ENCODE measurements around the gene LRPAP1. TPM values are rescaled to one million over a fixed set of nuclear protein-coding genes. Genes with fewer than 3 reads are reported as not detected.

Gene LRPAP1
- total and polyA plus RNA-seq, 9 donors = 74.3 to 179 (median 135) TPM

DNA sequence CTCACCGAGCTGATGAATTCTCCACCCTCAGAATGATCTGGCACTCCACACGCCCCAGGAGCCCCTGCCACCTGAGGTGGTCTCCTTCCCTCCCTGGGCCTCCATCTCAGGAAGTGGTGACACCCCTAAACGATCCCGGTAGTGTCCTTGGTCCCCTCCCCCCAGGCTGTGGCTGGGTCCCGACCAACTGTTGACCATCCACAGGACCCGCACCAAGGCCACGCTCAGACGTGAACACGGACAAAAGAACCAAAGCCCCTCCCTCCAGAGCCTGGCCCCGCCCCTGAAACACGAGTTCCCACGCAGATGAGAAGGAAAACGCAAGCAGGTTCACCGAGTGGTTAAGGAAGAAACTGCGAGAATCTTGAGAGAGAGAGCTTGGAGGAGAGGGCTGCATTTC is 16.6 kb downstream of the LRPAP1 start:
- Histone ChIP-seq H3K4me1 (ENCODE audit: insufficient read depth) (no peaks in the 10 kb centered on the region), H3K9me3 (no peaks in the 10 kb centered on the region), H3K4me3 (no peak overlapping the region), H3K36me3 (no peaks in the 10 kb centered on the region), H3K27me3 (no peaks in the 10 kb centered on the region), H3K27ac (no peak overlapping the region)
- TF ChIP-seq POLR2A (IDR thresholded peaks at IDR 0.05) (no peak), EP300 (IDR thresholded peaks at IDR 0.05) (no peak)
- TF ChIP-seq, protein P1, sequence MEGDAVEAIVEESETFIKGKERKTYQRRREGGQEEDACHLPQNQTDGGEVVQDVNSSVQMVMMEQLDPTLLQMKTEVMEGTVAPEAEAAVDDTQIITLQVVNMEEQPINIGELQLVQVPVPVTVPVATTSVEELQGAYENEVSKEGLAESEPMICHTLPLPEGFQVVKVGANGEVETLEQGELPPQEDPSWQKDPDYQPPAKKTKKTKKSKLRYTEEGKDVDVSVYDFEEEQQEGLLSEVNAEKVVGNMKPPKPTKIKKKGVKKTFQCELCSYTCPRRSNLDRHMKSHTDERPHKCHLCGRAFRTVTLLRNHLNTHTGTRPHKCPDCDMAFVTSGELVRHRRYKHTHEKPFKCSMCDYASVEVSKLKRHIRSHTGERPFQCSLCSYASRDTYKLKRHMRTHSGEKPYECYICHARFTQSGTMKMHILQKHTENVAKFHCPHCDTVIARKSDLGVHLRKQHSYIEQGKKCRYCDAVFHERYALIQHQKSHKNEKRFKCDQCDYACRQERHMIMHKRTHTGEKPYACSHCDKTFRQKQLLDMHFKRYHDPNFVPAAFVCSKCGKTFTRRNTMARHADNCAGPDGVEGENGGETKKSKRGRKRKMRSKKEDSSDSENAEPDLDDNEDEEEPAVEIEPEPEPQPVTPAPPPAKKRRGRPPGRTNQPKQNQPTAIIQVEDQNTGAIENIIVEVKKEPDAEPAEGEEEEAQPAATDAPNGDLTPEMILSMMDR (IDR thresholded peaks at IDR 0.05) = no peak
- WGBS, 3 donors = 69 to 75% (median 71%) methylated on average over 15 of the region's 15 CpGs
- no peak for DNase-seq
- intact Hi-C loops (cut with DNase I) = no loop called here

DNA sequence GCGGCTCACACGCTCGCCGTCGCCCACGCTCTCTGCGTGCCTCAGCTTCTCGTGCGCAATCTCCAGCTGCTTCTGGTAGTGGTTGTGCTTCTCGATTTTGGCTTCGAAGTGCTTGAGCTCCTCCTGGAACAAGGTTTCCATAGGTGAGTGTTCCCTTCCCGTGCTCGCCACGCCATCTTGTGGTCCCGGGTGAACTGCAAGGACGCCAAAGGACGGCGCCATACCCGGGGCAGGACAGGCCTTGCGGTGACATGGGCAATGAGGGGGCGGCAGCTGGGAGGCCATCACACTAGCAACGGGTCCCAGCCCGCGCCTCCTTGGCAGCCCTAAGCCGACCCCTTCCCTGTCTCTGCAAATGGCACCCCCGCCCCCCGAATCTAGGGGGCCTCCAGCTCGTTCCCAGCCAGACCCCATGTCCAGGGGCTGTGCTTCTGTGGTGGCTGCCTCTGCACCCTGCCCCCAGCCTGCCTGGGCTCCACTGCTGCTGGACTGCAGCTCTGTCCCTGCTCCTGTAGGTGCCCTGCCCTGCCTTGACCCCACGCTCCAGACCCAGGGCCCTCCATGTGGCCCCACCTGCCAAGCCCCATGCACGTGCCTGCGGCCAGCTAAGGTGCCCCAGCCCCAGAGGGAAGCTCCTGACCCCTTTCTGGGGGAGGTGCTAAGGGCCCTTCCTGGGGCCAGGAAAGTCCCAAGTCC is 17.3 kb downstream of the LRPAP1 start:
- Histone ChIP-seq H3K27me3 (no peaks in the 10 kb centered on the region), H3K4me3 (no peak overlapping the region), H3K36me3 (no peaks in the 10 kb centered on the region), H3K4me1 (ENCODE audit: insufficient read depth) (no peaks in the 10 kb centered on the region), H3K9me3 (no peaks in the 10 kb centered on the region), H3K27ac (no peak overlapping the region)
- DNase-seq = no peak
- intact Hi-C loops (cut with DNase I) = no loop called here
- TF ChIP-seq, protein P1 (IDR thresholded peaks at IDR 0.05) = no peak
- no peak for TF ChIP-seq POLR2A (IDR thresholded peaks at IDR 0.05)
- no peak for TF ChIP-seq EP300 (IDR thresholded peaks at IDR 0.05)
- 82 to 87% (median 83%) methylated on average over 31 of the region's 31 CpGs for WGBS, 3 donors

DNA sequence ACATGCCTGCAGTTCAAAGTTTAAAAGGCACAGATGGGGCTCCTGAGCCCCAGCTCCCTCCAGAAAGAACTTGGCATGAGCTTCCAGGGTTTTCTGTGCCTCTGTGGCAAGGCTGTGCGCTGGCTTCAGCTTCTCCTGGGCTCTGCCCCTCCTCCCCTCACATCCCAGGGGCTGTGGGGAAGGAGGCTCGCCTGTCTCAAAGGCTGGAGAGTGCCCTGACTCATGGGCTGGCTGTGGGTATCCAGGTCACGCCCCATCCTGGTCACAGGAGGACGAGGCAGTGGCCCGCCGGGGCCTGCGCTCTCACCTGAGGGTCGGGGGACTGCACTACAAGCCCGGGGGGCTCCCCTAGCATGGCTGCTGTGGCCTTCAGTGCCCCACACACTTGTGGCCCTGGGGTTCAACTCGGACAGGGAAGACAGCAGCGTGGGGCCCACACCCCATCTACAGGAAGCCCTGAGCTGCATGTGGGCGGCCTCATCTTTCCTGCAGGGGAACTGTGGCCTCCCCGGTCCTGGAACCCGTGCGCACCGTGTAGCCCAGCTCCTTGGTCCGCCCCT is 17.9 kb downstream of the LRPAP1 start:
- Histone ChIP-seq H3K9me3 (no peaks in the 10 kb centered on the region), H3K27me3 (no peaks in the 10 kb centered on the region), H3K27ac (no peak overlapping the region), H3K4me3 (no peak overlapping the region), H3K36me3 (no peaks in the 10 kb centered on the region), H3K4me1 (ENCODE audit: insufficient read depth) (no peaks in the 10 kb centered on the region)
- intact Hi-C loops (cut with DNase I) = no loop called here
- 85 to 89% (median 88%) methylated on average over 16 to 17 of the region's 17 CpGs for WGBS, 3 donors
- TF ChIP-seq POLR2A (IDR thresholded peaks at IDR 0.05) (no peak), EP300 (IDR thresholded peaks at IDR 0.05) (no peak)
- TF ChIP-seq, protein P1 (IDR thresholded peaks at IDR 0.05) = no peak
- no peak for DNase-seq

DNA sequence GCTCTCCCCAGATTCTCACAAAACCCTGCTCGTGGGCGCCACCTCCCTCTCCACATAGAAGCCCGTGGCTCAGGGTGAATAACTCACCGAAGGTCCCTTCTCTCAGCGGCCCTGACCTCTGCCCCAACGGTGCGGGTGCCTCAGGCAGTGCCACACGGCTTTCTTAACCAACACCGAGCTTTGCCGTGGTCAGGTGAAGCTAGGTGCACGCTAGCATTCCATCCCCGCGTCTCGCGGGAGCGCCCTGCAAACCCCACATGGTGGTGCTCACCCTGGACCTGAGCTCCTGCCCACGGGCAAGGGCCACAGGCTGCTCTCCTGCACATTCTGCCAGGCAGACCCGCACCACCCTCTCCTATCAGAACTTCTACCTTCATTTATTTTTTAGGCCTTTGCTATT is 18.4 kb downstream of the LRPAP1 start:
- 88 to 89% (median 89%) methylated on average over 18 of the region's 18 CpGs for WGBS, 3 donors
- H3K36me3 ChIP-seq = no peaks in the 10 kb centered on the region
- no peak overlapping the region for H3K4me3 ChIP-seq
- H3K27me3 ChIP-seq = no peaks in the 10 kb centered on the region
- no peaks in the 10 kb centered on the region for H3K4me1 ChIP-seq (ENCODE audit: insufficient read depth)
- DNase-seq = no peak
- intact Hi-C loops (cut with DNase I) = no loop called here
- no peaks in the 10 kb centered on the region for H3K9me3 ChIP-seq
- TF ChIP-seq POLR2A (IDR thresholded peaks at IDR 0.05) (no peak), EP300 (IDR thresholded peaks at IDR 0.05) (no peak)
- TF ChIP-seq, protein P1 (IDR thresholded peaks at IDR 0.05) = no peak
- H3K27ac ChIP-seq = no peak overlapping the region

Data from ovary (tissue), 9 donors.